Bone marrow (tissue), 2 donors: ENCODE data around the gene AHCY.

Experiments
- DNase-seq, 2 donors: peaks; one replicate each; lab custom pipeline; 2025; lab: John Stamatoyannopoulos, UW

AHCY gene

DNA sequence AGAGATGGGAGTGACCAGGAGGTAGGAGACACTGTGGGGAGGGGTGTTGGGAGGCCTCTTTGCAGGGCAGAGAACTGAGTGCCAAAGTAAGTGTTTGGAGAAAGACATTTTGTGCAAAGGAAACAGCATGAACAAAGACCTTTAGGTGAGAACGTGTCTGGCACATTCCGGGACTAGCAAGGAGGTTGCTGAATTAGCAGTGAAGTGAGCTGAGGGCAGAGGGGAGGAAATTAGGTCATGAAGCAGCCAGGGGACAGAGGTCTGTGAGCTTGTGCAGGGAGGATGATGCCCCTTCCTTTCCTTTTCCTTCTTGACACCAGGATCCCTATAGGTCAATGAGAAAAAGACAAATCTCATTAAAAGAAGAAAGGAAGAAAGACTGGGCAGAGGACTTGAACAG is 21.4 kb upstream of the AHCY start:
- DNase-seq: no peak

DNA sequence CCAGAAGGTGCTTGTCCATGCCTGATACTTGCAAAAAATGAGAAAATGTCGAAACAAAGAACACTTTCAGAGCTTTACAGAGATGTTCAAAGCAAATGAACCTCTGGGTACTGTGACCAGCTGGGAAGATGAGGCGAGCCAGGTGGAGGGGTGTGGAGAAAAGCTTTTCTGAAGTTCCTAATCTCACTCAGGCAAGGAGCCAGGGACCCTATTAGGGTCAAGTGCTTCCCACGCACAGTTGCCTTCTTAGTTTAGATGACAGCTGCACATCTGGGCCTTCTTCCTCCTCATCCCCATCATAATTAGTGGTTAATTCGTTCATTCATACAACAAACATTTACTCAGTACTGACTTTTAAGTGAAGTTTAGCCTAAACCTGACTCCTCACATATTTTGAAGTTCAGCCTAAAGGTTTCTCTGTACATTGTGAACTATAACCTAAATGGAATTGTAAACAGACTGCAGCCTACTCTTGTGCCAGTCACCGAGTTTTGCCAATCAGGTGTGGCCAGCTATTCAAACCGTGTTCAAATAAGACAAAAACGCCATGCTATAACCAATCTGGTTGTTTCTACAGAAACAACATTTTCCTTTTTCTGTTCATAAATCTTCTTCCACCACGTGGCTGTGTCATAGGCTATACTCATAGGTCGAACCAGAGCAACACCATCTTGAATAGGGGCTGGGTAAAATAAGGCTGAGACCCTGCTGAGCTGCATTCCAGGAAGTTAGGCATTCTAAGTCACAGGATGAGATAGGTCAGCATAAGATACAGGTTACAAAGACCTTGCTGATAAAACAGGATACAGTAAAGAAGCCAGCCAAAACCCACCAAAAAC is 19.3 kb upstream of the AHCY start:
- DNase-seq: no peak

DNA sequence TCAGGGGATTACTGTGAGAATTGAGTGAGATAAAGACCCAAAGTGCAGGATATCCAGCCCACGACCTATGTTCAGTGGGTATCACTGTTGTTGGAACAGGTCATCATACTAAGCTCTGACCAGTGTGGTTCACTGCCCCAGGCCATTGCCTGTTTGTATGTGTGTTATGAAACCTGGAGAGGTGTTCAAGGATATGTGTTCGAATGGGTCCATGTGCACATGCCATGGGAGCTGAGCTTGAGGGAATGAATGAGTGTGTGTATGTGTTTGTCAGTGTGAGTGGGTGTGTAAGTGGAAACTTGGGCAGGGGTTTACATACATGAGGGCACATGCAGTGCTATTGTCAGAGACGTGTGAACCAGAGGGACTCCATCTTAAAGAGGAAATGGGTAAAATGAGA is 17.7 kb upstream of the AHCY start:
- no peak for DNase-seq

DNA sequence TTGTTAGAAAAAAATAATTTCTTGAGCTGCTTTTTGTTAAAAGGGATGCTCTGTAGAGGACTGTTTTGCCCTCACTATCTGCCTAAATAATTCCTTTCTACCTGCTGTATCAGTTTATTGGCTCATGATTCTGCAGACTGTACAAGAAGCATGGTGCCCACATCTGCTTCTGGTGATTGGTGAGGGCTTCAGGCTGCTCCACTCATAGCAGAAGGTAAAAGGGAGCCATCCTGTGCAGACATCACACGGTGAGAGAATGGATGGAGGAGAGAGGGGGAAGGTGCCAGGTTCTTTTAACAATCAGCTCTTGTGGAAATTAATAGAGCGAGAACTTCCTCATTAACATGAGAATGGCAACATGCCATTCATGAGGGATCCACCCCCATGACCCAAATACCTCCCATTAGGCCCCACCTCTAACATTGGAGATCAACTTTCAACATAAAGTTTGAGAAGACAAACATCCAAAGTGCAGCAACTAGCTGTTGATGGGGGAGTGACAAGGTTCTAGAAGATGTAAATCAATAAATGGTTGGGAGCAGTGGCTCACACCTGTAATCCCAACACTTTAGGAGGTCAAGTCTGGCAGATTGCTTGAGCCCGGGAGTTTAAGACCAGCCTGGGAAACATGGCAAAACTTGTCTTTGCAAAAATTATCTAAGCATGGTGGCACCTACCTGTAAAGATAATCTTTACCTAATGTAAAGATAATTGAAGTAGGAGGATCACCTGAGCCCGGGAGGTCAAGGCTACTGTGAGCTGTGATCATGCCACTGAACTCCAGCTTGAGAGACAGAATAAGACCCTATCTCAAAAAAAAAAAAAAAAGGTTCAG is 15.7 kb upstream of the AHCY start:
- DNase-seq: no peak

DNA sequence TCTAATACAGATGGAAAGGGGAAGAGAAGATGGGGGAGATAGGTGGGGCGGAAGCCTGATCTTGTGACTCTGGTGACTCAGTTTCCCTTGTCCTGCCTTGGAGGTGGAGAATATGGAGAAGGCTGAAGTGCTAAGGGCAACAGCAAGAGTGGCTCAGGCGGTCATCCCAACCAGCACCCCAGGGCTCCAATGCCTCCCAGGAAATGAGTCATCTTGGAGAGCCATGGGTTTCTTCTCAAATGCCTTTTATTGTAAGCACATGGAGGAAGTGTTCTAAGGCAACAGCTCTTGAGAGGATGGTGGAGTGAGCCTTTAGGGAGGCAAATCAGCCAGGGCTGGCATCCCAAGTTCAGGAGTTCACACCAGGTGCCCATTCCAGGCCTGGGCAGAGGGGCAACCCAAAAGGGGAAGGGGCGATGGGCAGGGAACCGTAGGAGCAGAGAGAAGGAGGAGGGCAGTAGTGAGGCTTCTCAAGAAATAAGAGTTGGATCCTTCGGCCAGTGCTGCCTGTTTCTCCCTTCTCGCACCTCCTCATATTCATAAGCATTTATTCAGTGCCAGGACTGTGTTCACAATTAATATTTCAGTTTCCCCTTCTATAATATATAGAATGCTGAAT is 13.2 kb upstream of the AHCY start:
- DNase-seq: no peak

DNA sequence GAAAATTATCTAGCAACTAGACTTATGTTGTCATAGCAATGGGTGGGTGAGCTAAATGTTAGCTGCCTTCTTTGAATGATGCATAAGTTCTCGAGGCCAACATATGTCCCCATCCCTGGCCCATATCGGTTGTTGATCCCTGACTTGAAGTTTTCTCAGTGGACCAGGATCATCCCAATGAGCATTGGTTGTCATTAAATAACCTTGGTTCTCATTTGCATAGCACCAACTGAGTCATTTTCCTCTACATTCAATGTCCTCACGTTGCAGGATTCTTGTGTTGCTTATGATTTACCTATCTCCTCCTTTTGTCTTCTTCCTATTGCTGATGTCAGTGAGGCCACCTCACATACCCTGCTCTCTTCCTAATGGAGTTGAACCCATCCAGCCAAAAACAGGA is 12.1 kb upstream of the AHCY start:
- DNase-seq: no peak

DNA sequence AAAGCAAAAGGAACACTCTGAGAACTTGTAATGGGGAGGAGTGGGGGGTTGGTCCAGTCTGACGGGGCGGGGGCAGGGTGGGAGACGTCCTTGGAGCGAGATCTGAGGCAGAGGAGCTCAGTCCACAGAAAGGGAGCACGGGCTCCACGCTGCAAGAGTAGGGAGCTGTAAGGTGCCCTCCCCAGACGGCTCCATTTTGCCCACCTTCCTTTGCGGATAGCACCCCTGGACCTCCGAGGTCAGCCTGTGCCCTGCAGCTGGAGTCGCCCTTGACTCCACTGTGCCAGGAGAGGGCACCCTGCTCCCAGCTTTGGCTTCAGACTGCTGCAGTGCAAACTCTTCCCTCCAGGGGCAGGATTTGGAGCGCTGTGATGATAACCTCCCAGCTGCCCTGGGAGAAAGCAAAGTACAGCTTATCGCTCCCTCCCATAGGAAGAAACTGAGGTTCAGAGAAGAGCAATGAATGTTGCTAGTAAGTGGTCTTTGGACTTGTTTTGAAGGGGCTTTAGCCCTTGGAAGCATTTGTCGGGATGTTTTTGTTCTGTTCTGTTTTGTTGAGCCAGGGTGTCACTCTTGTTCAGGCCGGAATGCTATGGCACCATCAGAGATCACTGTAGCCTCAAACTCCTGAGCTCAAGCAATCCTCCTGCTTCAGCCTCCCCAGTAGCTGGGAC is 9.5 kb upstream of the AHCY start:
- peak; percentile 44 to 65 for DNase-seq

DNA sequence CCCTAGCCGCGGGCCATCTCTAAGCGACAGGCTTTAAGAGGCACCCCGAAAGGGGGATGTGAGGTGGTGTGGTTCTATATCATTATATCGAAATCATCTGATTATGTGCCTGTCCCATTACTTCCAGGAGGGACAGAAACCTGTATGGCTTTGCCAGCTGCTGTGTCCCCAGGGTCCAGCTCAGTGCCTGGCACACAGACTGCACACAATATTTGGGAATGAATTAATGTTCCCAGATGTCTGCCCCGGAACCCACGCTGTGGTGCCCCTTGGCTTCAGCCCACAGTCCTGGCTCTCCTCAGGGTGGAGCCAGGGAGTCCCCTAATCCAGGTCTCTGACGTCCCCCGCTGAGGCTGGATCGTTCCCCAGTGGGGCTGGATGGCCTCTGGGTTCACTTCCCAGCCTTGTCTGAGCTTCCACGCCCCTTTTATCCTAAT is 8.9 kb upstream of the AHCY start:
- DNase-seq: no peak

DNA sequence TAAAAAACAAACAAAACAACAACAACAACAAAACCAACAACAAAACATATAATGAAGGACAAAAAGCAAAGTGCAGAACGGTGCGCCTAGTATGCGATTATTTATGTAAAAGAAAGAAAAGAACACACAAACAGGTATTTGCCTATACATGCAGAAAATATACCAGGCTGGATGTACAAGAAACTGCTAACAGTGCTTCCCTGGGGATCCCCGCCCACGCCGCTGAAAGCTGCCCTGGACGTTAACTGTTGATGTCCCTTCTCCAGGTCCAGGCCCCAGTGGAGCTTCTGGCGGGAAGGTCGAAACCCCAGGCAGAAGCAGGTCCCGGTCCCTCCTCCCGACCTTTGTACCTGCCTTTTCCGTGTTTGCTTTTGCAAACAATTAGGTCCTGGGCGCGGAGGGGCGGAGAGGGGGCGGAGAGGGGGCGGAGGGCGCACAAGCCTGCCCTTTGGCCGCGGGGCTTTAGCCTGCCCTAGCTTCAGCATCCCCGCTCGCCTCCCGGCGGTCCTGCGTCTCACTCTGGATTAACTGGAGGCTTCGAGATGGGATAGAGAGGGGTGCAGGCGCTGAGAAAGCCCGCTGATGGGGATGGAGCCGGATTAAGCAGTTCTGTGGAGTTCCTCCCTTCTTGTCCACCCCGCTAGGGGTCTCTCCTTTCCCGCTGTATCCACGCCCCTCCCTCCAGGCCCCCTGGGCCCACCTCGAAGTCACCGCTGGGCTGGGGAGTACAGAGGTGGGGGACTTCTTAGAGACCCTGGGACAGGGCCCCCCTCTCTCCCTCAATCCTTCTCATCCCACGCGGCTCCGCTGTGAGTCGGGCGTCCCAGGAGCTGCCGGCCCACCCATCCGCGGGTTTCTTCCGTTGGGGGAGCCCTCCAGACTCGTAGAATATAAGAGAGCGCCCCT is 8.2 kb upstream of the AHCY start:
- peak in 1 of 2 donors; percentile 12 for DNase-seq

DNA sequence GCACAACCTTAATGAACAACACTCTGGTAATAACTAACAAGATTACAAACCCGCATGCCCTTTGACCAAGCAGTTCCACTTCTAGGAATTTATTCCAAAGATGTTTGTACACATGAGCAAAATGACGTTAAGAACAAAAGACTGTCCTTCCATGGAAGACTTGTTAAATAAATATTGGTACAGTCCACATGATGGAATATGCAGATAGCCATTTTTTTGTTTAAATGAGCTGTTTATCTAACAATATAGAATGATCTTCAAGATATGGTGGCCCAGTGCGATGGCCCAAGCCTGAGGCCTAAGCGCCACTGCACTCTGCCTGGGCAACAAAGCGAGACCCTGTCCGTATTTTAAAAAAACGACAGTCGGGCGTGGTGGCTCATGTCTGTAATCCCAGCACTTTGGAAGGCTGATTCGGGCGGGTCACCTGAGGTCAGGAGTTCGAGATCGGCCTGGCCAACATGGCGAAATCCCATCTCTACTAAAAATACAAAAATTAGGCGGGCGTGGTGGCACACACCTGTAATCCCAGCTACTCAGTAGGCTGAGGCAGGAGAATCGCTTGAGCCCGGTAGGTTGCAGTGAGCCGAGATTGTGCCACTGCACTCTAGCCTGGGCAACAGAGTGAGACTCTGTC is 7.4 kb upstream of the AHCY start:
- no peak for DNase-seq

DNA sequence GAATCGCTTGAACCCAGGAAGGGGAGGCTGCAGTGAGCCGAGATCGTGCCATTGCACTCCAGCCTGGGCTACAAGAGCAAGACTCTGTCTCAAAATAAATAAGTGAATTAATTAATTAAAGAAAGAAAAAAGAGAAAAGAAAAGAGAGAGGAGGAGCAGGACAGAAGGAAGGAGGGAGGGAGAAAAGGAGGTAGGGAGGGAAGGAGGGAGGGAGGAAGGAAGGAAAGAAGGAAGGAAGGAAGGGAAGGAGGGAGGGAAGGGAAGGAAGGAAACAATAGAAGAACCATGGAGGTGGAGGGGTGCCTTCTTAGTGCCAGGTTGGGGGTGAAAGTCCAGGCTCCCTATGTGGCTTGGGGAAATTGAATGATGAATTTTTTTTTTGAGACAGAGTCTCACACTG is 6.5 kb upstream of the AHCY start:
- no peak for DNase-seq

DNA sequence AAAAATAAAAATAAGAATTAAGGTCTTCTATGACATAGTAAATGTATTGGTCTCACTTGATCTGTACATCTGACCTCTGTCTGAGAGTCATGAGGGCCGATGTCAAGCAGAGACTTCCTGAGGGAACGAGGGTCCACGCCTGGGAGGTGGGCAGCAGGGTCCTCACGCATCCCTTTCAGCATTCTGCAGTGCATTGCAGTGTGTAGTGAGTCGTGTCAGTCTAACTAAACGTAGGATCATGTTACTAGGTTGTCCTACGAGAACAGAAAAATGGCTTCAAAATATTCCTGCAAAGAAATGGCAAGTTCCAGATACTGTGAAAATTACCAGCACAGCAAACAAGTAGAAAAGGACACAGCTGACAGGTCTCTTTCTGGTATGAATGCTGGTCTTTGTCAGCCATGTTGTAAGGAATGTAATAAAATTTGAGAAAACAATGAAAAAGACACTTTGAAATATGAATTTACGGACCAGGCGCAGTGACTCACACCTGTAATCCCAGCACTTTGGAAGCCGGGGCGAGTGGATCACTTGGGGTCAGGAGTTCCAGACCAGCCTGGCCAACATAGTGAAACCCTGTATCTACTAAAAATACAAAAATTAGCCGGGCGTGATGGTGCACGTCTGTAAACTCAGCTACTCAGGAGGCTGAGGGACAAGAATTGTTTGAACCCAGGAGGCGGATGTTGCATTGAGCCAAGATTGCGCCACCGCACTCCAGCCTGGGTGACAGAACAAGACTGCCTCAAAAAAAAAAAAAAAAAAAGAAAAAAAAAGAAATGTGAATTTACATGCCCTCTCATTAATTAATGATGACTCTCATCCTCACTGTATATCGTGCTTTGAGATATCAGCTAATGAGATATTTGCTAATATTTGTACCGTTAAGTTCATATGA is 2.4 kb upstream of the AHCY start:
- DNase-seq: no peak

DNA sequence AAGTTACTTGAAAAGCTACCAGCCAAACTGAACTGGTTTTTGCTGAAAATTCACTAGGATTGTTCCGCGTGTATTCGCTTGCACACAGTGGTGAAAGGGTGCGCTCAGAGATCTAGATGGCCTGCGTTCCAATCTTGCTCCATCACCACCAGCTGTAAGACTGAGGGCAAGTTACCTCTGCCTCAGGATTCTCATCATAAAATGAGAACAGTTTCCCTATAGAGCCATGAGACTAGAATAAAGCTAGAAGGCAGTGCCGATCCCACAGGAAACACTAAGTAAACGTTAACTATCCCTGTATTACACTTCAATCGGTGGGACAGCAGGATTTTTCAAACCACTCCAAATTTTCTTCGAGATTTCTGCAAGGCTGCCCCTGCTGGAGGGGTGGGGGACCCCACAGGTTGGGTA is 838 bp downstream of the AHCY start:
- no peak for DNase-seq

DNA sequence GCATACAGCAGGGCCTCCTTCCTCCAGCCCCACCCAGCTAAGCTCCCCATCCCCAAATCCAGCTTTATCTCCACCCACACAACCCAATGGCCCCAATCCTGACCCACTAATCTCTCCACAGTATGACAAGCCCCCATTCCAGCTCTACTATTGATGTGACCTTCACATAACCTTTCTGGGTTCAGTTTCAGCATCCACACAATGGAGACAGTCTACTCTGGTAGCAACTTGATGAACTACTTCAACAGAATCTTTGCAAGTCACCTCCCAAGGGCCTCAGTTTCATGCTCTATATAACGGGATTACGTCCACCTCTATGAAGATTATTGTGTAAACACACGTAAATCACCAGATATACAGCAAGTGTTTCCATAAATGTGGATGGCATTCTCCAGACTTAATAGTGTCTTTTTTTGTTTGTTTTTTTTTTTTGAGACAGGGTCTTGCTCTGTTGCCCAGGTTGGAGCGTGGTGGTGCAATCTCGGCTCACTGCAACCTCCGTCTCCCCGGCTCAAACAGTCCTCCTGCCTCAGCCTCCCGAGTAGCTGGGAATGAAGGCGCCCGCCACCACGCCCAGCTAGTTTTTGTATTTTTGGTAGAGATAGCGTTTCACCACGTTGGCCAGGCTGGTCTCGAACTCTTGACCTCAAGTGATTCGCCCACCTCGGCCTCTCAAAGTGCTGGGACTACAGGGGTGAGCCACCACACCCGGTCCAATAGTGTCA is 1.4 kb downstream of the AHCY start:
- no peak for DNase-seq

DNA sequence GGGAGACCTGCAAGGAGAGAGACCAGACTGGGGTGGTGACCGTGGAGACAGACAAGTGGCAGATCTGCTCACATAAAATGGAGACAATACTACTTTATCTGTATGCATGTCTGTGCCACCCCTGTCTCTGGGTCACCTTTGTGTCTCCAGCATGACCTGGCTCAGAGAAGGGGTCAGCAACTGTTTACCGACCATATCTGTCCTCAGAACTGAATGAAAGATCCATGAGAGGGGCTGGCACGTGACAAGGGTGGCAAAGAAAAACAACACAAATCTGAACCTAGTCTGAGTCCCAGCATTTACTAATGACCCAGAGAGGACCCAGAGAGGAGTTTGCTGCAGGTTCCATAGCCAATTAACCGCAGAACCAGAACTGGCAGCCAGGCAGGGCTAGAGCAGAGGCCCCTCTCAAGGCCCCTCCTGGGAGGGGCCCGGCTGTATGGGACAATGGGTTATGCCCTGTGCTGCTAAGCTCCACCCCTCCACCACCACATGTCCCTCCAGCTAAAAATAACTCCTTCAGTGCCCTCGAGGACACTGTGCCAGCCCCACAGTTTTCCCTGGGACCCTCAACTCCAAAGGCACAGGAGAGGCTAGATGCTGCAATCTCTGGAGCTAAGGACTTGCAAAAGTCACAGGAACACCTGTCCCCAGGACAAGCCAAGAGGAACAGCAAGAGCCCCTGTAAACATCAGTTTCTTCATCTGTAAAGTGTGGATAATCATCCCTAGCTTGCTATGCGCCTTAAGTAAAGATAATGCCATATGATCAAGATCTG is 2.2 kb downstream of the AHCY start:
- no peak for DNase-seq

DNA sequence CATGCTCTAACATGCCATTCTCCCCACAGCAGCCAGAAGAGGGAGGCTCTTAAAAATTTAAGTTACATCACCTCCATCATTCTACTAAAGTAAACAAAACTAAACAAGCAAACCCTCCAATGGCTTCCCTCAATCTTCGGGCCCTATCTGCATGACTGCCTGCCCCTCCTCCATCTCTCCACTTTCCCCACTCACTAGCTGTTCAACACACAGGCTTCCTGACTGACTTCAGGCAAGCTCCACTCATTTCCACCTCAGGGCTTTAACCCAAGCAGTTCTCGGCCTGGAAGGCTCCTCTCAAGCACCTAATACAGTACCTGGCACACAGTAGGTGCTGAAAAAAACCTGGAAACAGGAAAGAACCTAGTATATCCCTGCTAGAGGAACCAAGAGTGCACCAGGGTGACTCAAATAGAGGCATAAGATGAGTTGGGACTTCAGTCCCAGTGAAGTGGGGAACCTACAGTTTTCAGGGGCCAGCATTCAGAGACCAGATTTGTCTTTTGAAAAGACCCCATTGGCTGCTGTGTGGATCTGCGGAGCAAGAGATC is 2.8 kb downstream of the AHCY start:
- no peak for DNase-seq

DNA sequence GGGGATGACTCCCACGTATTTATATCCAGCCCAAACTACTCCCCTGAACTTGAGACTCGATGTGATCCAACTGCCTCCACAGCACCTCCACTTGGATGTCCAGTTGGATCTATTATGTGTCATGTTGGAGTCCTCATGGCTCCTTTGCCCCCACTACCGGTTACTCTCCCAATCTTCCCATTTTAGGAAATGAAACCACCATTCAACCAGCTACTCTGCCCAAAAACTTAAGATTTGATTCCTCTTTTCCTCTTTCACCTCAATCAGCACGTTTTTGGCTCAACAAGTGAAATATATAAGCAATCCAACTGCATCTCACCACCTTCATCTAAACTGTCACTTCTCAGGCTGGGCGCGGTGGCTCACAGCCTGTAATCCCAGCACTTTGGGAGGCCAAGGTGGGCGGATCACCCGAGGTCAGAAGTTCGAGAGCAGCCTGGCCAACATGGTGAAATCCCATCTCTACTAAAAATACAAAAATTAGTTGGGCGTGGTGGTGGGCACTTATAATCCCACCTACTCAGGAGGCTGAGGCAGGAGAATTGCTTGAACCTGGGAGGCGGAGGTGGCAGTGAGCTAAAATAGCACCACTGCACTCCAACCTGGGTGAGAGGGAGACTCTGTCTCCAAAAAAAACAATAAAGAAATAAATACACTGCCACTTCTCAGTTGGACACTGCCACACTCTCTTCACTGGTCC is 3.4 kb downstream of the AHCY start:
- DNase-seq: no peak
